Heart left ventricle (tissue), 16 donors: Measurements from ENCODE around the gene NFKB2. TPM values are rescaled to one million over a fixed set of nuclear protein-coding genes. Genes with fewer than 3 reads are reported as not detected.
A peak's percentile ranks its signal among the peaks of the same experiment; 100 is the strongest.

ENCODE experiments used
- ATAC-seq, 4 donors: fragments of 200-7000 bp; cut with Tn5 transposase; one replicate each; pipeline ENCODE4 v1.9.1; 2020 to 2022; ENCODE audit warnings: moderate library complexity in 4 of 4, mild to moderate bottlenecking in 3 of 4, moderate number of reproducible peaks in 1 of 4
- DNase-seq, 5 donors: peaks; one replicate each; pipeline ENCODE4 v3.0.0-alpha.2; 2020
- H3K27ac ChIP-seq, 12 donors: fragments of 200-600 bp; sonication (generic) in 4 of 12; one replicate each; pipeline versions ENCODE4 v1.5.0 to v1.8.0; 2016 to 2022; ENCODE audit warnings: mild to moderate bottlenecking in 2 of 12
- H3K27me3 ChIP-seq, 9 donors: fragments of 200-600 bp; sonication (generic) in 2 of 9; one replicate each; pipeline versions ENCODE4 v1.5.1 to v1.8.0; 2016 to 2022; ENCODE audit warnings: mild to moderate bottlenecking in 3 of 9
- H3K36me3 ChIP-seq, 9 donors: fragments of 200-600 bp; sonication (generic) in 2 of 9; one replicate each; pipeline versions ENCODE4 v1.5.0 to v1.8.0; 2018 to 2022; ENCODE audit warnings: mild to moderate bottlenecking in 2 of 9
- H3K4me1 ChIP-seq, 12 donors: fragments of 200-600 bp; sonication (generic) in 4 of 12; one replicate each; pipeline versions ENCODE4 v1.5.0 to v1.8.0; 2016 to 2022; ENCODE audit warnings: mild to moderate bottlenecking in 3 of 12
- H3K4me3 ChIP-seq, 12 donors: fragments of 200-600 bp; sonication (generic) in 4 of 12; one replicate each; pipeline versions ENCODE4 v1.5.0 to v1.8.0; 2017 to 2022; ENCODE audit warnings: mild to moderate bottlenecking in 9 of 12, moderate library complexity in 4 of 12
- H3K9me3 ChIP-seq, 12 donors: fragments of 200-600 bp; sonication (generic) in 4 of 12; one replicate each; pipeline versions ENCODE4 v1.5.0 to v1.8.0; 2016 to 2022; ENCODE audit warnings: mild to moderate bottlenecking in 1 of 12
- CTCF ChIP-seq, 12 donors: fragments of 200-600 bp; sonication (generic) in 4 of 12; IDR thresholded peaks; one replicate each; pipeline versions ENCODE4 v1.5.0 to v1.8.0; 2018 to 2022; ENCODE audit warnings: antibody characterized with exemption in 12 of 12, mild to moderate bottlenecking in 5 of 12
- POLR2A ChIP-seq, 2 donors: fragments of 450-650 bp; IDR thresholded peaks; one replicate each; pipeline ENCODE4 v1.6.1; 2017; ENCODE audit warnings: antibody characterized with exemption in 2 of 2, mild to moderate bottlenecking in 2 of 2, moderate library complexity in 2 of 2
- WGBS, 4 donors: extraction: QIAGEN DNeasy Blood & Tissue Kit in 2 of 4; methylation state at CpG; one replicate each; pipeline versions ENCODE4 v1.1.5 to v1.1.7; 2013 to 2018; 5-methylcytosine and 5-hydroxymethylcytosine counted together
- intact Hi-C, 10 donors: fragments of 100-400 bp; cut with DNase I; formaldehyde crosslinking; loops; one replicate each; pipeline versions ENCODE4 v1.11.1 to v1.14.2; 2022
- polyA plus RNA-seq, 2 donors: library from polyadenylated mRNA; stranded (reverse); fragments of 200-250 nt; gene quantifications; one replicate each; pipeline ENCODE4 v1.2.3, GENCODE V29; 2013
- total RNA-seq, 9 donors: library from RNA; depleted of rRNA in 2 of 9; stranded (reverse); fragments of >200 nt in 2 of 9; fragmentation: NEBNext Ultra II Directional in 3 of 9; extraction: Animal tissue kit (Norgen Biotek cat#: 25700) in 3 of 9; gene quantifications; one replicate each; pipeline versions ENCODE4 v1.1.0 to v1.2.4, GENCODE V29; 2016 to 2023
- donor health status: ischemic (EF 13 %, LVEDD 7.1; RV severe dilation, severe dysfunction).
- donor health status: healthy with polysubstance abuse.
- donor health status: DM: no; HTN: yes; CAD: no.
- donor health status: DM: no; HTN: no; CAD: no.
- donor health status: ischemic (EF 25% LVEDD 6.9; RV normal size, moderate dysfunction).
- donor health status: ischemic (EF 25% LVEDD 5.7; RV mildly dilated, moderate dysfunction).
- donor health status: healthy.
- donor health status: DM: yes; HTN: yes; CAD: no.
- donor health status: ischemic (EF 35%, LVEDD 5.7; RV mildly dilated, moderate dysfunction).
- donor health status: nonischemic (EF 11% LVEDD 7.7; RV severe dilation, severe dysfunction).
- donor health status: DM: yes; HTN: yes; CAD: no.
- donor health status: PGD.
- donor health status: ischemic (EF 29% LVEDD 5.4; RV normal size, mild dysfunction).
- donor health status: nonischemic (EF 23%, LVEDD 6.1; RV moderate dilation, normal function).

The NFKB2 gene
- total and polyA plus RNA-seq, 11 donors: 9.6 to 50.4 (median 17.2) TPM

GRCh38 chr10:102409604-102410428, 14.3 kb downstream of the NFKB2 start:
- TF ChIP-seq CTCF (IDR thresholded peaks at IDR 0.05): no peak
- no peak for TF ChIP-seq POLR2A (IDR thresholded peaks at IDR 0.05)
- ATAC-seq (no peak), DNase-seq (no peak)
- Histone ChIP-seq H3K4me1 (peaks cover 0 to 26% (median 9%) of the 10 kb centered on the region in 12 donors), H3K36me3 (no peaks in the 10 kb centered on the region), H3K9me3 (no peaks in the 10 kb centered on the region), H3K27me3 (peaks cover 20 to 75% (median 43%) of the 10 kb centered on the region in 9 donors), H3K4me3 (peak overlapping the region in 11 of 12 donors; percentile 9 to 53 (median 39)), H3K27ac (peak overlapping the region in 1 of 12 donors; percentile 99)
- intact Hi-C loops: loop anchor here in 3 of 10 donors (5.0 to 10.0 kb wide), 3 partner anchors 67 to 245 kb away; partner anchors contain the start of gene ELOVL3 (in 1 of the 3)
- WGBS, 4 donors: 34 to 50% (median 39%) methylated on average over 16 to 24 of the region's 24 CpGs

- ATAC-seq (peak in 1 of 4 donors; percentile 33), DNase-seq (peak in 1 of 5 donors; percentile 22)
- Histone ChIP-seq H3K4me3 (peak overlapping the region in 11 of 12 donors; percentile 6 to 50 (median 32)), H3K9me3 (no peaks in the 10 kb centered on the region), H3K36me3 (no peaks in the 10 kb centered on the region), H3K27ac (peak overlapping the region in 1 of 12 donors; percentile 99), H3K4me1 (peaks cover 0 to 26% (median 9%) of the 10 kb centered on the region in 12 donors), H3K27me3 (peaks cover 24 to 82% (median 49%) of the 10 kb centered on the region in 9 donors)
- WGBS, 4 donors: 2 to 11% (median 4%) methylated on average over 3 to 48 of the region's 48 CpGs
- intact Hi-C loops: loop anchor here in 1 of 10 donors (10.0 kb wide), 1 partner anchor 246 kb away; no protein-coding TSS in a partner anchor
- TF ChIP-seq POLR2A (IDR thresholded peaks at IDR 0.05): no peak
- no peak for TF ChIP-seq CTCF (IDR thresholded peaks at IDR 0.05)
Measured at GRCh38 chr10:102410429-102411073, 15.0 kb downstream of the NFKB2 start.

- Histone ChIP-seq H3K4me1 (peaks cover 0 to 26% (median 9%) of the 10 kb centered on the region in 12 donors), H3K9me3 (no peaks in the 10 kb centered on the region), H3K4me3 (no peak overlapping the region), H3K27me3 (peaks cover 28 to 89% (median 49%) of the 10 kb centered on the region in 9 donors), H3K27ac (peak overlapping the region in 1 of 12 donors; percentile 99), H3K36me3 (no peaks in the 10 kb centered on the region)
- intact Hi-C loops: loop anchor here in 1 of 10 donors (10.0 kb wide), 1 partner anchor 247 kb away; no protein-coding TSS in a partner anchor
- TF ChIP-seq POLR2A (IDR thresholded peaks at IDR 0.05): no peak
- TF ChIP-seq CTCF (IDR thresholded peaks at IDR 0.05): no peak
- 76 to 82% (median 81%) methylated on average over 12 to 14 of the region's 14 CpGs for WGBS, 4 donors
- DNase-seq: no peak
- ATAC-seq: no peak
Measured at GRCh38 chr10:102411341-102412255, 16.1 kb downstream of the NFKB2 start.
